ENCODE measurements around the gene RAB31.

- TF ChIP-seq CTCF (IDR thresholded peaks at IDR 0.05) (no peak), POLR2A (IDR thresholded peaks at IDR 0.05) (no peak)
Observed at GRCh38 chr18:9863282-9863681, 155.2 kb downstream of the RAB31 start.
